SK-N-MC (cell line): Measurements from ENCODE around the gene GID4.

Experiments used
- DNase-seq: peaks from one replicate; pipeline ENCODE4 v3.0.0-alpha.2; 2011; ENCODE audit warnings: low read depth, low spot score
- H3K27ac ChIP-seq: fragments of 200-600 bp; sonication (generic); 2 replicates; pipeline ENCODE4 v1.5.1; 2016; ENCODE audit warnings: mixed run types
- H3K36me3 ChIP-seq: fragments of 200-600 bp; sonication (generic); 2 replicates; pipeline ENCODE4 v1.6.1; 2017; ENCODE audit warnings: antibody characterized with exemption, low read length, mixed read lengths; ENCODE audit not compliant: insufficient read depth
- H3K4me3 ChIP-seq: fragments of 200-600 bp; sonication (generic); 2 replicates; pipeline ENCODE4 v1.5.1; 2016
- H3K9ac ChIP-seq: fragments of 200-600 bp; sonication (generic); 2 replicates; pipeline ENCODE4 v1.8.0; 2017; ENCODE audit warnings: mixed run types, mixed read lengths; ENCODE audit not compliant: insufficient read length
- H3K9me3 ChIP-seq: fragments of 200-600 bp; sonication (generic); 2 replicates; pipeline ENCODE4 v1.6.1; 2017; ENCODE audit warnings: low read depth, mild to moderate bottlenecking, antibody characterized with exemption, low read length, moderate library complexity, mixed read lengths
- EZH2 ChIP-seq: fragments of 200-600 bp; sonication (generic); IDR thresholded peaks from one replicate; pipeline ENCODE4 v1.6.1; 2017; ENCODE audit warnings: antibody characterized with exemption
- FOXP2 ChIP-seq: optimal IDR thresholded peaks from 2 replicates; pipeline ENCODE3; 2011; ENCODE audit warnings: mild to moderate bottlenecking, moderate library complexity; ENCODE audit not compliant: insufficient read depth; ENCODE audit errors: extremely low read length, control extremely low read depth
- POLR2AphosphoS5 ChIP-seq: IDR thresholded peaks from 2 replicates; pipeline ENCODE4 v1.6.1; 2012; ENCODE audit warnings: mild to moderate bottlenecking, low read depth, low read length, borderline replicate concordance

The GID4 gene

DNA sequence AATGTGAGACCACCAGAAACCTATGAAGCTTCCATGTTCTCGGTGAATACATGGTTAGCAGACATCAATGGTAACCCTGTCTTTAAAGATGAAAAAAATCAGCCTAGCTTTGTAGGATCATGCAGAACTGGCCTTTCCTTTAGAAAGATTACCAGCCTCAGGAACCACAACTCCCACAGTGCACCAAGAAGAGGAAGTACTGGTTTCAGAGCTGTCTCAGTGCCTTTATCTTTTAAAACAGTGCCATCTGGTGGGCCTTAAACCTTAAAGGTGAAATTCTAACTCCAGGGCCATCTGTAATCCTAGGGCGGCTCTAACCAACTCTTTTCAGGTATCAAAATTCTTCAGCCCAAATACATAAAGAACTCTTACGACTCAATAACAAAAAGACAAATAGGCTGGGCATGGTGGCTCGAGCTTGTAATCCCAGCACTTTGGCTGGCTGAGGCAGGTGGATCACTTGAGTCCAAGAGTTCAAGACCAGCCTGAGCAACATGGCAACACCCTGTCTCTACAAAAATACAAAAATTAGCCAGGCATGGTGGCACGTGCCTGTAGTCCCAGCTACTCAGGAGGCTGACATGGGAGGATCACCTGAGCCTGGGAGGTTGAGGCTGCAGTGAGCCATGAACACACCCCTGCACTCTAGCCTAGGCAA lies 5.6 kb upstream of the GID4 start:
- H3K9me3 ChIP-seq = no peaks in the 10 kb centered on the region
- no peak for TF ChIP-seq FOXP2
- no peak for TF ChIP-seq POLR2AphosphoS5
- no peak for TF ChIP-seq EZH2
- DNase-seq = peak; percentile 35
- no peaks in the 10 kb centered on the region for H3K36me3 ChIP-seq
- H3K4me3 ChIP-seq = no peak overlapping the region
- no peak overlapping the region for H3K9ac ChIP-seq
- H3K27ac ChIP-seq = no peak overlapping the region

DNA sequence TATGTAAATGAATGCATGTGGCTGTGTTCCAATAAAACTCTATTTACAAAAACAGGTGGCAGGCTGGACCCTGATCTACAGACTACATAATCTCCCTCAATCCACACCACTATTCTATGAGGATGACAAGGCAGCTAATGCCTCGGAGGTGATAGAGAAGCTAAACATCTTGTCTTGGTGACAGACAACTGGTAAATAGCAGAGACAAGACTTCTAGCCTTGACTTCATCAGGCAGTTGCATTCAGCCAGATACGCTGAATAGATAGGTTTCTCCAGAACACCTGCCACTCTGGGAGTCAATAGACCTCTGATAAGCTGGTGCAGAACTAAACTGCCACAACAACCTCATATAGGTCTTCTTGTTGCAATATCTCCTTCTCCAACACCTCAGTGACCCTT lies 3.5 kb upstream of the GID4 start:
- H3K27ac ChIP-seq = no peak overlapping the region
- no peak for DNase-seq
- H3K9ac ChIP-seq = no peak overlapping the region
- no peak for TF ChIP-seq POLR2AphosphoS5
- H3K9me3 ChIP-seq = no peaks in the 10 kb centered on the region
- no peak overlapping the region for H3K4me3 ChIP-seq
- no peaks in the 10 kb centered on the region for H3K36me3 ChIP-seq

DNA sequence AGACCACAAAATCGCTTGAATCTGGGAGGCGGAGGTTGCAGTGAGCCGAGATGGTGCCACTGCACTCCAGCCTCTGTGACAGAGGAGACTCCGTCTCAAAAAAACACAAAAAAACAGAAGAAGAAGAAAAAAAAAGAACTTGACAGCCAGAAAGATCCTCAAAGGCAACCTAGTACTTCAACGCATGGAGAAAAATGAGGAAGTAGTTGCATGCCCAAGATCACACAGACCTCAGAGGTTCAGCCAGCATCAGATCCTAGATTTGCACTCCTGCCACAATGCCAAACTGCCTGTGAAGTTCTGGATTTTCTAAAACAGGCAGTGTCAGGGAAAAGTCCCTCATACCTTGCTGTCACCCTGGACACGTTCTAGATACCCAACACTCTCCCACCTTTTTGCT lies 1.7 kb upstream of the GID4 start:
- no peaks in the 10 kb centered on the region for H3K36me3 ChIP-seq
- H3K9ac ChIP-seq = no peak overlapping the region
- no peaks in the 10 kb centered on the region for H3K9me3 ChIP-seq
- no peak overlapping the region for H3K4me3 ChIP-seq
- DNase-seq = no peak
- no peak overlapping the region for H3K27ac ChIP-seq
- TF ChIP-seq EZH2 = no peak
- no peak for TF ChIP-seq POLR2AphosphoS5
- no peak for TF ChIP-seq FOXP2

DNA sequence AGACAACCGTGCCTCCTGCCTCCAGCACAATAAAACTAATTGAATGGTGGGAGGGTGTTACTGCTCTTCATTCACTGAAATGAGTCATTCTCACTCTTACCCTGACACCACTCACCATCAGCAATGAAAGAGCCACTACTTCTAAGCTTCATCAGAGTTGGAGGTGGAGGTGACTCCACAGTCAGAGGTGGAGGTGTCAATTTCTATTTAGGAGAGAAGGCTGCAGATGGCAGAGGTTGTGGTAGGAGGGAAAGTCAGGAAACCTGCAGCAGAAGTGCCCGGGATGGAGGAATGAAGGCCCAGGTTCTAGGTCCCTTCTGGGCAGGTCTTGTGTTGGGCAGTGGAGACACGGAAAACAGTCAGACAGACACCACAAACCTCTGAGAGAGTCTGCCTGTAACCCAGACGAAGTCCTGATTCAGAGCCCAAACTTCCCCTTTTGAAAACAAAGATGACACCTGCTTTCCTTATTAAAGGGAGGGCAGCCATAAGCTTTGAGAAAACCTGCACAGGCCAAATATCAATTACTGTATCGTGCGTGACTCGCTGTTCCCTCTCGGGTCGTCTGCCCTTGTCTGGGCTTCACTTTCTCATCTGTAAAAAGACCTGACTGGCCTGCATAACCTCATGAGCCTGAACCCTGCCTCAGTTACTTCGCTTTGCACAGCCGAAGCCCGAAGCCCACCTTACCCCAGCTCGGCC lies 908 bp upstream of the GID4 start:
- Histone ChIP-seq H3K9me3 (no peaks in the 10 kb centered on the region), H3K4me3 (peak overlapping the region; percentile 89), H3K36me3 (no peaks in the 10 kb centered on the region), H3K9ac (peak overlapping the region; percentile 87), H3K27ac (no peak overlapping the region)
- no peak for DNase-seq
- TF ChIP-seq EZH2 (no peak), FOXP2 (no peak), POLR2AphosphoS5 (no peak)

DNA sequence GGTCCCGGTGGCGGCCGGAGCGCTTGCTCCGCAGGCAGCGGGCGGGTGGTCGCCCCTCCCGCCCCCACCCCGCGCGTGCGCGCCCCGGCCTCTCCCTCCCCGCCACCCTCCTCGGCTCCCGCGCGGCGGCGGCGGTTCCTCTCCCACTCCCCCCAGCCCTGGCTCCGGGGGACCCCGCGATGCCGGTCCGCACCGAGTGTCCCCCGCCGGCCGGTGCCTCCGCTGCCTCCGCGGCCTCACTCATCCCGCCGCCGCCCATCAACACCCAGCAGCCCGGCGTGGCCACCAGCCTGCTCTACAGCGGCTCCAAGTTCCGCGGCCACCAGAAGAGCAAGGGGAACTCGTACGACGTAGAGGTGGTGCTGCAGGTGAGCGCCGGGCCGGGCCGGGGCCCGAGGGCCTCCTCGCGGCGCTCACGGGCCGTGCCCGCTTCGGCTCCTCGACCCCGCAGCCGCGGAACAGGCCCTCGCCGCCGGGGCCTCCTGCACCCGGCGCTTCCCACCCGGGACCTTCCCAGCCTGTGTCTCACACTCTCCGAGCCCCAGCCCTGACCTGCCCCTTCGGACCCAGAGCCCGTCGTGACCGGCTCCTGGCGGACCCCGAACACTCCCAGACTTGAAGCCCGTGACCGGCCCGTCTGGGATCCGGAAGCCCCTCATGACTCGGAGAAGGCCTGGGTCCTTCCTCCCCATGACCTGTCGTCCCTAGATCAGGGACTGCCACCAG lies 490 bp downstream of the GID4 start:
- DNase-seq = no peak
- H3K9me3 ChIP-seq = no peaks in the 10 kb centered on the region
- H3K4me3 ChIP-seq = peak overlapping the region; percentile 89
- H3K27ac ChIP-seq = no peak overlapping the region
- peaks cover 1% of the 10 kb centered on the region; the same call in 1 of the 2 replicates for H3K36me3 ChIP-seq
- peak overlapping the region; percentile 84 for H3K9ac ChIP-seq
- TF ChIP-seq FOXP2 (no peak), EZH2 (no peak), POLR2AphosphoS5 (no peak)

DNA sequence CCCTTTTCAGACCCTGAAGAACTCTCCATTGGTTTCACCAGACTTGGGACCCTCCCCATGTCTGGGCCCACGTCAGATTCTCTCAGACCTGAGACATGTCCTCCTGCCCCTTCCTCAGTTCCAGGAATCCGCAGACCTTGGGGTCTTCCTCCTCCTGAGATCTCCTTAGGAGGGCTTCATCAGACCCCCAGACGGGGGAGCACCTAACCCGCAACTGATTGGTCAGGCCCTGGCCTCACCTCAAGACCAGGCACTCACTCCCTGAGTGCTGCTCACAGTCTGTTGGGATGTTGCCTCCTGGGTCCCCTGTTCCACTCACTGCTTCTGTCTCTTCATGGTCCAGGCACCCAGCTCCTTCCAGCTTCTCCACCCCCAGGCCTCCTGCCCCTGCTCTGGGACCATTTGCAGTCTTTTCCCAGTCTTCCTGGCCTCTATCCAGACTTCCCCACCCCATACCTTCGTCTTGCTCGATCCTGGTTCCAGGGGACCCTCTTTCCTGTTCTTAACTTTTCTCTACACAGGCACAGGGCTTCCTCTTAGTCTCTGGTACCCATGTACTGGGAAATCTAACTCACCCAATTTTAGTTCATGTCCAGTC lies 1.2 kb downstream of the GID4 start:
- Histone ChIP-seq H3K36me3 (peaks cover 2% of the 10 kb centered on the region; the same call in 1 of the 2 replicates), H3K27ac (no peak overlapping the region), H3K9ac (peak overlapping the region; percentile 84), H3K4me3 (peak overlapping the region; percentile 89), H3K9me3 (no peaks in the 10 kb centered on the region)
- TF ChIP-seq FOXP2 = no peak
- DNase-seq = no peak

DNA sequence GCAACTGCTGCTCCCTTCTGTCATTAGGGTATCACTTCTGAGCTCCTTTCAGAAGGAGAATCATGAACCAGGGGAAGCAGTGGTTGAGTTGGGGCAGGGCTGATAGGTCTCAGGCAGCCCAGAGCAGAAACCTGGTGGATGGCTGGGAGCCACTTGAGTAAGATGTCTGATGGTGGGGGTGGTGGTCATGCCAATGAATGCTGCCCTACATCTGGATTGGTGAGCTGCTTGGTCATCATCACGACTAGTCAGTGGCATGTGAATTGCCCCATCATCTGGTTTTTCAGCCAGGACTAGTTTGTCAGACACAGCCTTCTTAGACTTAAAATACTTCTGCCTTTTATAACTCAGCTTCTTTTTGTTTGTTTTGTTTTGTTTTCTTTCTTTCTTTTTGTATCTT lies 2.6 kb downstream of the GID4 start:
- no peak overlapping the region for H3K4me3 ChIP-seq
- no peak for DNase-seq
- no peak overlapping the region for H3K9ac ChIP-seq

DNA sequence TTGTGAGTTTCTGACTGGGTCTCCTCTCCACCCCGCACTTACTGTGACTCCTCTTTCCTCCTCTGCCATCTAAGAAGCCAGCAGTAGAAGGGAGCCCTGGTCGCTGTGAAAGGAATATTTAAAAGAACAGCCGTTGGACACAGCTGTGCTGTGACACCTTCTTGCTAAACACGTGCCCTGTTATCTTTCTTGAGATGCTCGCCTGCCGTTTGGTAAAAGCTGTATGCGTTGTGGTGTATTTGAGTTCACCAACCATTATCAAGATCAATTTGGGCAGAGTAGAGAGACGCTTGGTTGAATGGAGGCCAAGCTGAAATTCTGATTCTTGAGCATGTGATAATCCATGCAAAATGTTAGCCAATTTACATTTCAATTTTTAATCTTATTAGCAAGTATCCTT lies 3.8 kb downstream of the GID4 start:
- no peak for TF ChIP-seq FOXP2
- no peak for TF ChIP-seq POLR2AphosphoS5
- TF ChIP-seq EZH2 = no peak
- H3K36me3 ChIP-seq = peaks cover 9% of the 10 kb centered on the region
- H3K9me3 ChIP-seq = no peaks in the 10 kb centered on the region
- no peak overlapping the region for H3K4me3 ChIP-seq
- H3K27ac ChIP-seq = no peak overlapping the region
- no peak overlapping the region for H3K9ac ChIP-seq
- DNase-seq = no peak

More for the DNA sequence above, 2.6 kb downstream of the GID4 start:
- peaks cover 2% of the 10 kb centered on the region; the same call in 1 of the 2 replicates for H3K36me3 ChIP-seq
- TF ChIP-seq EZH2 (no peak), POLR2AphosphoS5 (no peak), FOXP2 (no peak)
- no peak overlapping the region for H3K27ac ChIP-seq
- no peaks in the 10 kb centered on the region for H3K9me3 ChIP-seq

DNA sequence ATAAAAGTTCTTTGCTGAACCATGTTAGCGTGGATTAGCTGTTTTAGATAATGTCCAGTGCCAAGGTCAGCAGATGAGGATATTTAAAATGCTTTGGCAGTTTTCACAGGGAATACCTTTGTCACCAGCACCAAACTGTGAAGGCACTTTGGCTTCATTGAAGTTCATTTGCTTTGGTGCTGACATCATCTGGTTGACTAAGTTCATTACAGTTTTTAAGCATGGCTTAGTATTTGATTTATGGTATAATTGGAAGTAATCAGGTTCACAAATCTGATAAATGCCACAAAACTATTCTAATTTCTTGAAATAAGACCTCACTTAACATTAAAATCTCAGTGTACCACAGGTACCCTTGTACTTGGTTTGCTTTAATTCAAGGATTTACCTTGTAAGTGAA lies 4.3 kb downstream of the GID4 start:
- H3K9me3 ChIP-seq = no peaks in the 10 kb centered on the region
- H3K27ac ChIP-seq = no peak overlapping the region
- no peak overlapping the region for H3K9ac ChIP-seq
- no peak overlapping the region for H3K4me3 ChIP-seq
- TF ChIP-seq EZH2 = no peak
- TF ChIP-seq FOXP2 = no peak
- TF ChIP-seq POLR2AphosphoS5 = no peak
- peaks cover 9% of the 10 kb centered on the region for H3K36me3 ChIP-seq
- no peak for DNase-seq
